H9 (cell line): Measurements from ENCODE around the gene HS6ST1. TPM values are rescaled to one million over a fixed set of nuclear protein-coding genes. Genes with fewer than 3 reads are reported as not detected.

Experiments used
- DNase-seq: peaks from one replicate; pipeline ENCODE4 v3.0.0-alpha.2; 2017
- H2AFZ ChIP-seq: one replicate; pipeline ENCODE4 v1.6.1; 2013; ENCODE audit warnings: mild to moderate bottlenecking, low read length, control low read depth, moderate library complexity
- H2AK5ac ChIP-seq: 2 replicates; pipeline ENCODE4 v1.6.1; 2013; ENCODE audit warnings: low read length, control low read depth, mixed read lengths; ENCODE audit not compliant: insufficient read length
- H2BK120ac ChIP-seq: one replicate; pipeline ENCODE4 v1.6.1; 2013; ENCODE audit warnings: low read depth, mild to moderate bottlenecking, low read length, control low read depth, inconsistent platforms; ENCODE audit not compliant: poor library complexity, severe bottlenecking
- H2BK12ac ChIP-seq: 2 replicates; pipeline ENCODE4 v1.6.1; 2013; ENCODE audit warnings: low read length, control low read depth, mixed read lengths, low read depth; ENCODE audit not compliant: insufficient read length
- H2BK15ac ChIP-seq: 2 replicates; pipeline ENCODE4 v1.6.1; 2013; ENCODE audit warnings: low read depth, low read length, control low read depth
- H2BK20ac ChIP-seq: one replicate; pipeline ENCODE4 v1.6.1; 2013; ENCODE audit warnings: low read depth, mild to moderate bottlenecking, low read length, control low read depth, inconsistent platforms; ENCODE audit not compliant: poor library complexity, severe bottlenecking
- H2BK5ac ChIP-seq: 2 replicates; pipeline ENCODE4 v1.6.1; 2013; ENCODE audit warnings: low read length, control low read depth, mixed read lengths; ENCODE audit not compliant: insufficient read length
- H3K14ac ChIP-seq: 2 replicates; pipeline ENCODE4 v1.6.1; 2013; ENCODE audit warnings: low read length, control low read depth; ENCODE audit not compliant: insufficient read depth
- H3K18ac ChIP-seq: 2 replicates; pipeline ENCODE4 v1.6.1; 2013; ENCODE audit warnings: low read depth, mild to moderate bottlenecking, mixed read lengths, low read length, control low read depth; ENCODE audit not compliant: insufficient read length
- H3K23ac ChIP-seq: 2 replicates; pipeline ENCODE4 v1.6.1; 2013; ENCODE audit warnings: low read length, control low read depth, mixed read lengths, low read depth; ENCODE audit not compliant: insufficient read length
- H3K23me2 ChIP-seq: 2 replicates; pipeline ENCODE4 v1.6.1; 2013; ENCODE audit warnings: low read depth, mild to moderate bottlenecking, mixed read lengths, low read length, control low read depth; ENCODE audit not compliant: insufficient read length, poor library complexity, severe bottlenecking
- H3K27ac ChIP-seq: 2 replicates; pipeline ENCODE4 v1.5.1; 2013; ENCODE audit warnings: low read length, control low read depth, mixed read lengths, low read depth; ENCODE audit not compliant: insufficient read length
- H3K27me3 ChIP-seq: 2 replicates; pipeline ENCODE4 v1.6.1; 2013; ENCODE audit warnings: low read length, control low read depth, inconsistent platforms; ENCODE audit not compliant: insufficient read depth
- H3K4ac ChIP-seq: 2 replicates; pipeline ENCODE4 v1.6.1; 2013; ENCODE audit warnings: low read depth, mild to moderate bottlenecking, control low read depth, inconsistent platforms, low read length, moderate library complexity
- H3K4me1 ChIP-seq: 2 replicates; pipeline ENCODE4 v1.6.1; 2013; ENCODE audit warnings: low read length, control low read depth, inconsistent platforms; ENCODE audit not compliant: insufficient read depth
- H3K4me2 ChIP-seq: 2 replicates; pipeline ENCODE4 v1.6.1; 2013; ENCODE audit warnings: low read length, control low read depth, mixed read lengths; ENCODE audit not compliant: insufficient read length, insufficient read depth
- H3K56ac ChIP-seq: 2 replicates; pipeline ENCODE4 v1.6.1; 2013; ENCODE audit warnings: low read depth, mild to moderate bottlenecking, mixed read lengths, low read length, control low read depth; ENCODE audit not compliant: insufficient read length
- H3K79me1 ChIP-seq: 2 replicates; pipeline ENCODE4 v1.6.1; 2013; ENCODE audit warnings: low read depth, mild to moderate bottlenecking, moderate library complexity, low read length, control low read depth, inconsistent platforms; ENCODE audit not compliant: insufficient read depth, poor library complexity, severe bottlenecking
- H3K79me2 ChIP-seq: 2 replicates; pipeline ENCODE4 v1.6.1; 2013; ENCODE audit warnings: low read length, control low read depth, inconsistent platforms; ENCODE audit not compliant: insufficient read depth
- H3K9ac ChIP-seq: 2 replicates; pipeline ENCODE4 v1.6.1; 2013; ENCODE audit warnings: low read length, control low read depth, mixed read lengths; ENCODE audit not compliant: insufficient read length; ENCODE audit errors: extremely low read depth
- H3K9me3 ChIP-seq: one replicate; pipeline ENCODE4 v1.6.1; 2013; ENCODE audit warnings: low read depth, low read length, inconsistent platforms; ENCODE audit not compliant: control insufficient read depth
- H3T11ph ChIP-seq: one replicate; pipeline ENCODE4 v1.6.1; 2013; ENCODE audit warnings: mild to moderate bottlenecking, low read length, control low read depth, inconsistent platforms
- H4K20me1 ChIP-seq: one replicate; pipeline ENCODE4 v1.6.1; 2013; ENCODE audit not compliant: control insufficient read depth, insufficient read length, insufficient read depth
- H4K5ac ChIP-seq: 2 replicates; pipeline ENCODE4 v1.6.1; 2013; ENCODE audit warnings: low read depth, mild to moderate bottlenecking, mixed read lengths, low read length, control low read depth; ENCODE audit not compliant: insufficient read length
- H4K8ac ChIP-seq: replicated peaks from 2 replicates; pipeline ENCODE4 v1.6.1; 2013; ENCODE audit warnings: low read length, control low read depth, mixed read lengths, low read depth; ENCODE audit not compliant: insufficient read length
- H4K91ac ChIP-seq: 2 replicates; pipeline ENCODE4 v1.6.1; 2013; ENCODE audit warnings: low read depth, mild to moderate bottlenecking, moderate library complexity, mixed read lengths, low read length, control low read depth; ENCODE audit not compliant: insufficient read length
- H3K27ac Mint-ChIP-seq, 3 experiments: 2 replicates in 2 of 3; 3 replicates in 1 of 3; pipeline ENCODE4 v1.8.0; 2020 to 2021; ENCODE audit warnings: mixed read lengths in 3 of 3, mild to moderate bottlenecking in 1 of 3, moderate library complexity in 1 of 3
- H3K27me3 Mint-ChIP-seq: 2 replicates; pipeline ENCODE4 v1.8.0; 2021; ENCODE audit warnings: low read depth, mild to moderate bottlenecking, moderate library complexity, mixed read lengths
- H3K36me3 Mint-ChIP-seq, 3 experiments: 2 replicates in 2 of 3; 3 replicates in 1 of 3; pipeline ENCODE4 v1.8.0; 2020 to 2021; ENCODE audit warnings: low read depth in 3 of 3, mixed read lengths in 3 of 3; ENCODE audit not compliant: insufficient read depth in 1 of 3
- H3K4me1 Mint-ChIP-seq, 2 experiments: 2 replicates each; pipeline ENCODE4 v1.8.0; 2020; ENCODE audit warnings: mixed read lengths in 2 of 2
- H3K4me3 Mint-ChIP-seq, 2 experiments: 2 replicates in 1 of 2; 3 replicates in 1 of 2; pipeline ENCODE4 v1.8.0; 2020 to 2021; ENCODE audit warnings: mild to moderate bottlenecking in 2 of 2, mixed read lengths in 2 of 2, moderate library complexity in 1 of 2
- H3K9me3 Mint-ChIP-seq, 2 experiments: 2 replicates in 1 of 2; 3 replicates in 1 of 2; pipeline ENCODE4 v1.8.0; 2020; ENCODE audit warnings: mild to moderate bottlenecking in 2 of 2, mixed read lengths in 2 of 2, moderate library complexity in 1 of 2
- WGBS: extraction: QIAGEN DNeasy Blood & Tissue Kit; methylation state at CpG from one replicate; pipeline ENCODE4 v1.1.7; 2013; ENCODE audit warnings: missing lambda C conversion rate, low lambda C conversion rate, mixed read lengths; ENCODE audit not compliant: insufficient read length; ENCODE audit errors: extremely low coverage; 5-methylcytosine and 5-hydroxymethylcytosine counted together
- total RNA-seq: library from RNA; stranded (reverse); gene quantifications from 2 replicates; pipeline ENCODE4 v1.2.1, GENCODE V29; 2021
- TF ChIP-seq, protein P1 (sequence below): fragments of 200-600 bp; sonication (generic); conservative IDR thresholded peaks from 3 replicates; pipeline ENCODE4 v1.8.0; 2021; ENCODE audit warnings: antibody characterized with exemption, mild to moderate bottlenecking

The HS6ST1 gene
- total RNA-seq, 1 experiment from 2014 or later: 60.2 TPM

DNA sequence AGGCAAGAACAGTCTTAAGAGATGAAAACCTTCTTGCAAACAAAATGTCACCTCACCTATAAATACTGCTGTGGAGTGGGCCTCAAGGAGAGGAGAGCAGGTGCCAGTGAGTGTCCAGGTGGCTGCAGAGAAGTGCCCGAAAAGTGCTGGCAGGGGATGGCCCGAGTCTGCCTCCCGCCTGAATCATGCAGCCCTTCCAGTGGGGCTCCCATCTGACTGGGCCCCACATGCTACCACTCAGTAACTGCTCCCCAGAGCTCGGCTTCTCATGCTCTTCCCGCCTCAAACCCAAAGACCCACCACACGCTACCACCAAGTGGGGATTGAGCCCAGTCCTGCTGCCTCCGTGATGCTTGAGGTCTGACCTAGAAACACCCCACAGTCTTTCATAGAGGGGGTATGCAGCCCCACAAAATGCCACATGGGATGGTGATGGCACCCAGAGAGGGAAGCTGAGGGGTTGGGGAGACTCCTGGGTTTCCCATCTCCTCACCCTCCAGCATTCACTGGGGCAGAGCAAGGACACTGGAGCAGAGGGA is 7.4 kb downstream of the HS6ST1 start:
- peaks cover 10% of the 10 kb centered on the region for H3K79me1 ChIP-seq
- no peak overlapping the region for H3K4me3 Mint-ChIP-seq

More for the DNA sequence above, 7.4 kb downstream of the HS6ST1 start:
- Mint-ChIP-seq H3K27me3 (no peaks in the 10 kb centered on the region), H3K9me3 (no peaks in the 10 kb centered on the region), H3K36me3 (peaks cover 7 to 31% (median 25%) of the 10 kb centered on the region in 3 experiments), H3K4me1 (peaks cover 63 to 78% of the 10 kb centered on the region in 2 experiments), H3K27ac (peak overlapping the region in 2 of 3 experiments; percentile 62 to 68; a peak in 3 of 7 replicates)
- H3K27me3 ChIP-seq: no peaks in the 10 kb centered on the region
- H3K4me1 ChIP-seq: no peaks in the 10 kb centered on the region; the same call in 1 of the 2 replicates
- H2BK120ac ChIP-seq: no peak overlapping the region
- no peak overlapping the region for H4K5ac ChIP-seq
- no peak overlapping the region for H2BK15ac ChIP-seq
- no peaks in the 10 kb centered on the region for H3K9me3 ChIP-seq
- no peak overlapping the region for H4K8ac ChIP-seq
- H3K56ac ChIP-seq: no peak overlapping the region
- H3T11ph ChIP-seq: no peak overlapping the region
- DNase-seq: no peak
- no peak overlapping the region for H3K4ac ChIP-seq
- H2AK5ac ChIP-seq: no peak overlapping the region
- WGBS: no CpG with 5 or more reads among the region's 7 CpGs
- H4K91ac ChIP-seq: no peak overlapping the region
- no peak overlapping the region for H2AFZ ChIP-seq
- H4K20me1 ChIP-seq: peaks cover 4% of the 10 kb centered on the region
- no peak overlapping the region for H2BK20ac ChIP-seq
- H3K4me2 ChIP-seq: no peak overlapping the region
- H3K14ac ChIP-seq: no peak overlapping the region
- H2BK5ac ChIP-seq: no peak overlapping the region
- H3K9ac ChIP-seq: no peak overlapping the region
- no peak overlapping the region for H3K23ac ChIP-seq
- no peak overlapping the region for H2BK12ac ChIP-seq
- H3K79me2 ChIP-seq: peaks cover 86% of the 10 kb centered on the region; the same call in 1 of the 2 replicates
- H3K18ac ChIP-seq: no peak overlapping the region
- no peaks in the 10 kb centered on the region for H3K23me2 ChIP-seq
- H3K27ac ChIP-seq: no peak overlapping the region
- TF ChIP-seq, protein P1, sequence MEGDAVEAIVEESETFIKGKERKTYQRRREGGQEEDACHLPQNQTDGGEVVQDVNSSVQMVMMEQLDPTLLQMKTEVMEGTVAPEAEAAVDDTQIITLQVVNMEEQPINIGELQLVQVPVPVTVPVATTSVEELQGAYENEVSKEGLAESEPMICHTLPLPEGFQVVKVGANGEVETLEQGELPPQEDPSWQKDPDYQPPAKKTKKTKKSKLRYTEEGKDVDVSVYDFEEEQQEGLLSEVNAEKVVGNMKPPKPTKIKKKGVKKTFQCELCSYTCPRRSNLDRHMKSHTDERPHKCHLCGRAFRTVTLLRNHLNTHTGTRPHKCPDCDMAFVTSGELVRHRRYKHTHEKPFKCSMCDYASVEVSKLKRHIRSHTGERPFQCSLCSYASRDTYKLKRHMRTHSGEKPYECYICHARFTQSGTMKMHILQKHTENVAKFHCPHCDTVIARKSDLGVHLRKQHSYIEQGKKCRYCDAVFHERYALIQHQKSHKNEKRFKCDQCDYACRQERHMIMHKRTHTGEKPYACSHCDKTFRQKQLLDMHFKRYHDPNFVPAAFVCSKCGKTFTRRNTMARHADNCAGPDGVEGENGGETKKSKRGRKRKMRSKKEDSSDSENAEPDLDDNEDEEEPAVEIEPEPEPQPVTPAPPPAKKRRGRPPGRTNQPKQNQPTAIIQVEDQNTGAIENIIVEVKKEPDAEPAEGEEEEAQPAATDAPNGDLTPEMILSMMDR: no peak
